Measurements from ENCODE around the gene CREB3L2. TPM values are rescaled to one million over a fixed set of nuclear protein-coding genes. Genes with fewer than 3 reads are reported as not detected.

CREB3L2 gene
- total and polyA plus RNA-seq, 2 of the 13 experiments (the other 11 are each of a cell fraction or from before 2014, with no cell fraction given) = 22.1 to 41.1 TPM

DNA sequence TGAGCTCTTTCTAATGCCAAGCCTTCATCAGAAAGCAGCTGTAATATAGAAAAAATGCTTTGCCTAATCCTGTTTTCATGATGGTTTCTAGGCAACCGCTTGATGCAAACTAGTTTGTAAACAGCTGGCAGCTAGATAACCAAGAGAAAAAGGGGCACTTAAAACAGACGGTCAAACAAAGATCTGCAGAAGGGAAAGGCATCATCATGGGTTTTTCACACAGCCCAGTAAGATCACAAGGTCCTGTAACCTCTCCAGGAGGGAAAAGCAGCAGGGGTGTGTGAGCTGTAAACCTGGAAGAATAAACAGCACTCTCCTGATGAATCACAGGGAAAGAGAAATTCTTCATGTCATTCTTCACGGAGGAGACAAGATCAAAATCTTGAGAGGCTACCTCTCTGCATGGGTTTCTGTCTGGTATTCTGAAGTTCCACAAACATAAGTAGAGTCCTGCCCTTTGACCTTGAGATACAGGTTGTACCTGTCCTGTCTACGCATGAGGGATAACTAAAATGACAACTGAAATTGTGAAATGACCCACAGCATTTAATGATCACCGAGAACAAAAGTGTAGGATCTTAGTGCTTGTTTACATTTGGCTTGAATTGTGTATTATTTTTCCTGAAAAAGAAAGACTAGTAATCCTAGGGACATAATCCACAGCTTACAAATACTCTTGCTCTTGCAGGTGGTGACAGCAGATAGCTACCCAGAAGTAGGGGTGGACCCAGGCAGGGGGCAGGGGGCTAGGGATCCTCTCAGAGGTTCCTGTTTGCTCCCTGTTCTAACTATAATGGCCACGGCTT, 48.0 kb downstream of the CREB3L2 start (continued):
- TF ChIP-seq ELF4 (CRISPR knock-in tag; IDR thresholded peaks at IDR 0.05; ENCODE audit: borderline replicate concordance) (0 out of 2 replicates have a peak, but pooled peaks have one; percentile 43), ZIK1 (CRISPR knock-in tag; IDR thresholded peaks at IDR 0.05; ENCODE audit: borderline replicate concordance, low read depth) (no peak)

DNA sequence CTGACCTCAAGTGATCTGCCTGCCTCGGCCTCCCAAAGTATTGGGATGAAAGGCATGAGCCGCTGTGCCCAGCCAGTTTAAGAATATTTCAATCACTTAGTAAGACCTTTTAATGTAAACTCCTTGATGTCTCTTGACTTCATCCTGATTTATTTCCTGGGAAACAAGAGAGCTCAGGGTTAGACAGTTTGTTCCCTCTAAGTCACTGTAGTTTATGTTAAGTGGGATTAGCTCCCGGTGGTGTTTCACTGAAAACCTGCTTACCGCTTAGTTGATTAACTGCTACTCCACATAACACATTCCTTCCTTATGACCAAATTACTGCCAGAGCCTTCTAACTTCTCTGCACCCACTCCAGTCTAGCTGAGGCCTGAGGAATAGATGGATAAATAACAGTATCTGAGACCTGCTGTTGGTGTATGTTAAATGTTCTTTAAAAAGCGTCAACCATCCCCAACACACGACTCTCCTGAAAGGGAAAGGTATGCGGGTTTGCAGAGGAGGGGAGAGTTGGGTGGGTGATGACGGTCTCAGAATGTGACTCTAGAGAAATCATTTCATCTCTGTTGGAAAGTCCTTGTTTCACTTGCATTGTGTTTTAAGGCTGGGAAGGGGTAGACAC, 48.7 kb downstream of the CREB3L2 start:
- POLR2A ChIA-PET = interaction anchor here (0.6 to 2.4 kb wide), 4 partner anchors 14 to 101 kb away, joined by 3 to 10 read pairs (median 4); partner anchors contain the start of gene CREB3L2
- peak overlapping the region; percentile 20 for H3K27ac ChIP-seq (ENCODE audit: extremely low read length, insufficient read depth, low read length)
- no peak for FAIRE-seq

More for the DNA sequence above, 48.7 kb downstream of the CREB3L2 start:
- Histone ChIP-seq H2AFZ (ENCODE audit: low read length) (no peak overlapping the region), H3K36me3 (replicated peaks in 1 of 2; ENCODE audit: control insufficient read depth in 1 of 2, insufficient read depth in 2 of 2, low read length in 2 of 2) (peaks cover 10 to 25% of the 10 kb centered on the region in 2 experiments), H3K79me2 (ENCODE audit: insufficient read depth, low read length) (peaks cover 96% of the 10 kb centered on the region), H3K9ac (ENCODE audit: insufficient read depth, low read depth, low read length) (no peak overlapping the region), H3K4me2 (ENCODE audit: low read depth, low read length) (no peak overlapping the region), H3K4me3 (replicated peaks in 1 of 3; ENCODE audit: insufficient read depth in 1 of 3, low read depth in 2 of 3, low read length in 3 of 3) (no peak overlapping the region), H4K20me1 (ENCODE audit: insufficient read depth, low read length) (no peaks in the 10 kb centered on the region; the same call in 1 of the 2 replicates), H3K27me3 (ENCODE audit: control insufficient read depth in 1 of 2, insufficient read depth in 2 of 2, low read length in 2 of 2) (no peaks in the 10 kb centered on the region), H3K4me1 (ENCODE audit: insufficient read depth, low read length) (peaks cover 100% of the 10 kb centered on the region), H3K9me3 (ENCODE audit: low read length) (no peaks in the 10 kb centered on the region)
- no TSS peak for BruUV-seq (replicated peaks)
- 94% methylated on average over 8 of the region's 8 CpGs for WGBS (ENCODE audit: low lambda C conversion rate)
- TF ChIP-seq, protein P1, sequence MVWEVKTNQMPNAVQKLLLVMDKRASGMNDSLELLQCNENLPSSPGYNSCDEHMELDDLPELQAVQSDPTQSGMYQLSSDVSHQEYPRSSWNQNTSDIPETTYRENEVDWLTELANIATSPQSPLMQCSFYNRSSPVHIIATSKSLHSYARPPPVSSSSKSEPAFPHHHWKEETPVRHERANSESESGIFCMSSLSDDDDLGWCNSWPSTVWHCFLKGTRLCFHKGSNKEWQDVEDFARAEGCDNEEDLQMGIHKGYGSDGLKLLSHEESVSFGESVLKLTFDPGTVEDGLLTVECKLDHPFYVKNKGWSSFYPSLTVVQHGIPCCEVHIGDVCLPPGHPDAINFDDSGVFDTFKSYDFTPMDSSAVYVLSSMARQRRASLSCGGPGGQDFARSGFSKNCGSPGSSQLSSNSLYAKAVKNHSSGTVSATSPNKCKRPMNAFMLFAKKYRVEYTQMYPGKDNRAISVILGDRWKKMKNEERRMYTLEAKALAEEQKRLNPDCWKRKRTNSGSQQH (CRISPR knock-in tag; IDR thresholded peaks at IDR 0.05; ENCODE audit: low read depth) = no peak
- peak; percentile 61 for TF ChIP-seq RBM22 (optimal IDR thresholded peaks at IDR 0.05; ENCODE audit: low read length)
- ATAC-seq = no peak
- CTCF ChIA-PET (ENCODE audit: low intra/inter-chr PET ratio, low total read pairs) = no interaction called here
- in situ Hi-C loops (cut with HindIII; ENCODE audit: extremely low pct_ligation_motif_present, low pct_unique_long_range_greater_than_20kb) (no loop called here), intact Hi-C loops (cut with micrococcal nuclease; ENCODE audit: unreplicated experiment) (no loop called here)
- no peak for DNase-seq (ENCODE audit: low spot score)
